Bronchial epithelial cell (primary cell): Measurements from ENCODE around the gene PVALB. TPM values are rescaled to one million over a fixed set of nuclear protein-coding genes. Genes with fewer than 3 reads are reported as not detected.

ENCODE experiments used
- DNase-seq: peaks from one replicate; pipeline ENCODE4 v3.0.0-alpha.2; 2010; ENCODE audit warnings: low read depth
- FAIRE-seq: peaks from 2 replicates; lab custom pipeline; 2011; peaks lifted over from hg19 to GRCh38; lab: Jason Lieb, UNC
- H3K27me3 ChIP-seq: 2 replicates; pipeline ENCODE4 v1.5.1; 2011; ENCODE audit warnings: low read length; ENCODE audit not compliant: control insufficient read depth, insufficient read depth
- H3K36me3 ChIP-seq: 2 replicates; pipeline ENCODE4 v1.5.1; 2011; ENCODE audit warnings: low read length; ENCODE audit not compliant: control insufficient read depth, insufficient read depth
- H3K4me3 ChIP-seq: 2 replicates; pipeline ENCODE4 v1.5.1; 2011; ENCODE audit warnings: mild to moderate bottlenecking, low read depth, low read length, control low read depth
- total RNA-seq: library from RNA; depleted of rRNA; stranded (reverse); fragments of >200 nt; gene quantifications from 2 replicates; pipeline ENCODE4 v1.2.1, GENCODE V29; 2014
- TF ChIP-seq, protein P1 (sequence below): IDR thresholded peaks from 2 replicates; pipeline ENCODE4 v1.5.1; 2011; ENCODE audit warnings: mild to moderate bottlenecking, moderate library complexity, low read length, control low read depth, inconsistent platforms; ENCODE audit not compliant: insufficient read depth, severe bottlenecking

Gene PVALB
- total RNA-seq, 1 donor from 2014 or later, result not detected

DNA sequence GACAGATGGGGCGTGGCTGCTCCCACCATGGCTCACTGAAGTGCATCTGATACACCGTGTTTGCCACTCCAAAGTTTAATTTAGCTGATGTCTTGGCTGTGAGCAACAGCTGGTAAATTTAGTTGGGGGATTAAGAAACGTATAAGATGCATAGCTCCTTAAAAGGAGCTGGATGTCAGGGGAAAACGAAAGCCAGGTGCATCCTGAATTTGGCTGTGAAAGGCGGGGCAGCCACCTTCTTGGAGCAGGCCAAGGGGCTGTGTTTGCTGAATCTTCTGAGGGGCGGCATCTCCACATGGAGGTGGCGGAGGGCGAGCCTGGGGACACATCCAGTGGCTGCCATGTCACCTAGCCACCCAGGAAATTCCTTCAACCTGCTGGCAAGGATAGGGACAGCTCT, 23.3 kb upstream of the PVALB start:
- FAIRE-seq (no peak), DNase-seq (no peak)
- TF ChIP-seq, protein P1, sequence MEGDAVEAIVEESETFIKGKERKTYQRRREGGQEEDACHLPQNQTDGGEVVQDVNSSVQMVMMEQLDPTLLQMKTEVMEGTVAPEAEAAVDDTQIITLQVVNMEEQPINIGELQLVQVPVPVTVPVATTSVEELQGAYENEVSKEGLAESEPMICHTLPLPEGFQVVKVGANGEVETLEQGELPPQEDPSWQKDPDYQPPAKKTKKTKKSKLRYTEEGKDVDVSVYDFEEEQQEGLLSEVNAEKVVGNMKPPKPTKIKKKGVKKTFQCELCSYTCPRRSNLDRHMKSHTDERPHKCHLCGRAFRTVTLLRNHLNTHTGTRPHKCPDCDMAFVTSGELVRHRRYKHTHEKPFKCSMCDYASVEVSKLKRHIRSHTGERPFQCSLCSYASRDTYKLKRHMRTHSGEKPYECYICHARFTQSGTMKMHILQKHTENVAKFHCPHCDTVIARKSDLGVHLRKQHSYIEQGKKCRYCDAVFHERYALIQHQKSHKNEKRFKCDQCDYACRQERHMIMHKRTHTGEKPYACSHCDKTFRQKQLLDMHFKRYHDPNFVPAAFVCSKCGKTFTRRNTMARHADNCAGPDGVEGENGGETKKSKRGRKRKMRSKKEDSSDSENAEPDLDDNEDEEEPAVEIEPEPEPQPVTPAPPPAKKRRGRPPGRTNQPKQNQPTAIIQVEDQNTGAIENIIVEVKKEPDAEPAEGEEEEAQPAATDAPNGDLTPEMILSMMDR, result no peak
- no peak overlapping the region for H3K4me3 ChIP-seq
- no peaks in the 10 kb centered on the region for H3K27me3 ChIP-seq
- no peaks in the 10 kb centered on the region for H3K36me3 ChIP-seq

DNA sequence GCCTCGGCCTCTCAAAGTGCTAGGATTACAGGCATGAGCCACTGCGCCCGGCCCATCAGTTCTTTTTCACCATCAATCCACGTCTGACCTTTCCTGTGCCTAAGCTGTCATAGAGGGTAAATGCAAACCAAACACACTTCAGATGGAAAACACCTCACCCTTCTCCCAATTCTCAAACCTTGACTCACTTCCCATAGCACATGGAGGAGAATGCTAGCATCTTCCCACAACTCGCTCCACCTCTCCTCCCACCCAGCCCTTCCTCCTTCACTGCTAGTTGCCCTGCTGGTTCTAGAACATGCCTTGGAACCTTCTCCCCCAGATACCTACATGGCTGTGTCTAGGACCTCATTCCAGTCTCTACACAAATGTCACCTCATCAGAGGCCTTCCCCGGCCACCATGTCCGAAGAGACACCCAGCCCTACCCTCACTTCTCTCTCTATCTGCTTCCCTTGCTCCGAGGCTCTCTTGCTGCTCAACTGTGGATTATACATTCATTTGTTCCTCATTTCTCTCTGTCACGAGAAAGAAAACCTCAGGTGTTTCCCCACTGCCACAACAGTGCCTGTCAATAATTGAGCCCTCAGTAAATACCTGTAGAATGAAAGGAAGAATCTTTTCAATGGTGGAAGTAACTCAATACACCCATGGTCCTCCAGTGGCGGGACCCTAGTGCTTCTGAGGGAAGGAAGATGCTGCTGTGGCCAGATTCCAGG, 22.7 kb upstream of the PVALB start:
- H3K4me3 ChIP-seq, result no peak overlapping the region
- no peaks in the 10 kb centered on the region for H3K36me3 ChIP-seq
- FAIRE-seq (no peak), DNase-seq (peak; percentile 64)
- no peaks in the 10 kb centered on the region for H3K27me3 ChIP-seq
- TF ChIP-seq, protein P1, result no peak

DNA sequence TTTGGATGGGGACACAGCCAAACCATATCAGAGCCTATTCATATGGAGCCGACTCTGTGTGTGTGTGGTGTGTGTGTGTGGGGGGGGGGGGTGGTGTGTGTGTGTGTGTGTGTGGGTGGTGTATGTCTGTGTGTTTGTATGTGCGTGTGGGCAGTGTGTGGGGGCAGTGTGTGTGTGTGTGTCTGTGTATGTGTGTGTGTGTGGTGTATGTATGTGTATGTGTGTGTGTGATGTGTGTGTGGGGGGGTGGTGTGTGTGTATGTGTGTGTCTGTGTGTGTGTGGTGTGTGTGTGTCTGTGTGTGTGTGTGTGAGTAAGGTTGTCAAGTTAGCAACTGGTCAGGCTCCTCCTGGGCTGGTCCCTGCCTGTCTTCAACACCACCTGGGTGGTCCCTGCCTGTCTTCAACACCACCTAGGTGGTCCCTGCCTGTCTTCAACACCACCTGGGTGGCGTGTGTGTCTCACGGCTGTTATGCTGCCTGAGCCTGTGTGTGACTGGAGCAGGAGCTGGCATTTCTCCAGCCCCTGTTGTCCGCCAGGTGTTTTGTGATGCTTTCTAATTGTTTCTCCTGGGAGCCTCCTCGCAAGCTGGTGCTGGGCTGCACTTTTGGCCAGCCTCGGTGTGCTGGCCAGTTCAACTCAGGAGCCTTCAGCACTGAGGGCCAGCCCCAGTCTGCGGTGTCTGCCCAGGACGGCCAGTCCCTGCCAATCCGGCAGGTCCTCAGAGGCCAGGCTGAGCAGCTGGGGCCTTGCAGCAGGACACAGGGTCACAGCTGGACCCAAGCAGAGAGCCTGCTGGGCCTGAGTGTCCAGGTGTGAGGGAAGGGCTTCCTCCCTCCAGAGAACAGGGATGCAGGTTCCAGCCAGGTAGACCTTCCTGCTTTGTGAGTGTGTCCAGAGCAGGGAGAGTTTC, 21.5 kb upstream of the PVALB start:
- Histone ChIP-seq H3K27me3 (no peaks in the 10 kb centered on the region), H3K36me3 (no peaks in the 10 kb centered on the region), H3K4me3 (no peak overlapping the region)
- DNase-seq (no peak), FAIRE-seq (peak; percentile 43)
- TF ChIP-seq, protein P1, result no peak

DNA sequence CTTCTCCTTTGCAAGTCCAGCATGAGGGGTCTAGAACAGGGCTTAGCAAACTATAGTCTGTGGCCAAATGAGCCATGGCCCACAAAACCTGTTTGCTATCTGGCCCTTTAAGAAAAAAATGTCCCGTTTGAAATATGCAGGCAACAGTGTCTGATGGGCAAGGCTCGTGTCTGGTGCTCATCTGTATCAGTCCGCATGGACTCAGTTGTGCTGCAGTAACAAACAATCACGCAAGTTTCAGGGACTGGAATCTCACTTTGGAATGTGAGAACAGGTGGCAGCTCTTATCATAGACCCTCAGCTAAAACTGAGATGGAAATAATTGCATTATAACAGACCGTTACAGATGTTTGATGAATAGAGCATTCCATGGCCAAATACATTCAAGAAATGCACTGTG, 19.1 kb upstream of the PVALB start:
- FAIRE-seq (no peak), DNase-seq (no peak)
- Histone ChIP-seq H3K4me3 (no peak overlapping the region), H3K27me3 (no peaks in the 10 kb centered on the region), H3K36me3 (no peaks in the 10 kb centered on the region)
- TF ChIP-seq, protein P1, result no peak

DNA sequence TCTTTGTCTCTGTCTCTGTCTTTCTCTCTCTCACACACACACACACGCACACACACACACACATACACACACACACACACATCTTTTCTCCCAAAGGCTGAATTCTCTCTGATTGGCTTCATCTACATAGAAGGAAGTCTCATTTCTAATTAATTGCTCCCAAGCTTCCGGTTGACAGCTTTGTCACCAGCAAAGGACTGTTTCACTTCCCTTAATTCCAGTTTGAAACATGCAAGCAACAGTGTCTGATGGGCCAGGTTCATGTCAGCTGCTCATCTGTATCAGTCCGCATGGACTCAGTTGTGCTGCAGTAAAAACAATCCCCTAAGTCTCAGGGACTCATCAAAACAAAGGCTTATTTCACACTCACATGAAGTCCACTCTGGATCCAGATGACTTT, 16.2 kb upstream of the PVALB start:
- Histone ChIP-seq H3K4me3 (no peak overlapping the region), H3K27me3 (no peaks in the 10 kb centered on the region), H3K36me3 (no peaks in the 10 kb centered on the region)
- FAIRE-seq, result no peak
- DNase-seq, result no peak
- TF ChIP-seq, protein P1, result no peak
